A549 (cell line): Measurements from ENCODE around the gene RABGAP1L.

Experiments used
- NFE2L2 ChIP-seq: fragments of 150-350 bp; conservative IDR thresholded peaks from 2 replicates; pipeline ENCODE4 v1.6.1; 2014; ENCODE audit warnings: low read length
- POLR2A ChIP-seq: IDR thresholded peaks from 2 replicates; pipeline ENCODE4 v1.6.1; 2012; ENCODE audit warnings: mild to moderate bottlenecking, low read length
- TF ChIP-seq, protein P1 (sequence below): fragments of >200 bp; sonication (Bioruptor Twin); formaldehyde crosslinking; IDR thresholded peaks from 3 replicates; pipeline ENCODE4 v1.5.1; 2016

- TF ChIP-seq POLR2A (no peak), NFE2L2 (no peak)
- TF ChIP-seq, protein P1, sequence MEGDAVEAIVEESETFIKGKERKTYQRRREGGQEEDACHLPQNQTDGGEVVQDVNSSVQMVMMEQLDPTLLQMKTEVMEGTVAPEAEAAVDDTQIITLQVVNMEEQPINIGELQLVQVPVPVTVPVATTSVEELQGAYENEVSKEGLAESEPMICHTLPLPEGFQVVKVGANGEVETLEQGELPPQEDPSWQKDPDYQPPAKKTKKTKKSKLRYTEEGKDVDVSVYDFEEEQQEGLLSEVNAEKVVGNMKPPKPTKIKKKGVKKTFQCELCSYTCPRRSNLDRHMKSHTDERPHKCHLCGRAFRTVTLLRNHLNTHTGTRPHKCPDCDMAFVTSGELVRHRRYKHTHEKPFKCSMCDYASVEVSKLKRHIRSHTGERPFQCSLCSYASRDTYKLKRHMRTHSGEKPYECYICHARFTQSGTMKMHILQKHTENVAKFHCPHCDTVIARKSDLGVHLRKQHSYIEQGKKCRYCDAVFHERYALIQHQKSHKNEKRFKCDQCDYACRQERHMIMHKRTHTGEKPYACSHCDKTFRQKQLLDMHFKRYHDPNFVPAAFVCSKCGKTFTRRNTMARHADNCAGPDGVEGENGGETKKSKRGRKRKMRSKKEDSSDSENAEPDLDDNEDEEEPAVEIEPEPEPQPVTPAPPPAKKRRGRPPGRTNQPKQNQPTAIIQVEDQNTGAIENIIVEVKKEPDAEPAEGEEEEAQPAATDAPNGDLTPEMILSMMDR: no peak
Measured at GRCh38 chr1:174916846-174917245, 757.5 kb downstream of the RABGAP1L start.
